HCT116 (cell line): ENCODE measurements around the gene ECE1. TPM values are rescaled to one million over a fixed set of nuclear protein-coding genes. Genes with fewer than 3 reads are reported as not detected.

Experiments used
- ATAC-seq: fragments of 200-7000 bp; cut with Tn5 transposase; 2 replicates; pipeline ENCODE4 v1.9.1; 2020; ENCODE audit warnings: mild to moderate bottlenecking, moderate library complexity
- BruUV-seq: library from RNA; stranded (reverse); fragments of 400-500 nt; replicated peaks from 2 replicates; lab custom pipeline; 2021; lab: Mats Ljungman, UMichigan
- CTCF ChIA-PET: fragments of 300-600 bp; sonication (Branson Sonifier 250); formaldehyde crosslinking; loops from one replicate; lab custom pipeline; 2021; ENCODE audit warnings: antibody characterized with exemption; lab: Charles Lee
- POLR2A ChIA-PET: fragments of 300-600, 350-600 bp; sonication (Branson Sonifier 250); formaldehyde crosslinking; loops from one replicate; lab custom pipeline; 2021; ENCODE audit warnings: antibody characterized with exemption; lab: Charles Lee
- RAD21 ChIA-PET, 2 experiments: fragments of 300-600 bp; sonication (Branson Sonifier 250); formaldehyde crosslinking; loops; one replicate each; lab custom pipeline; 2023; ENCODE audit warnings: low total read pairs in 2 of 2; ENCODE audit not compliant: uncharacterized antibody in 2 of 2, unreplicated experiment in 2 of 2, low non-redundant PET in 1 of 2; lab: Charles Lee
- DNase-seq: peaks from one replicate; pipeline ENCODE4 v3.0.0-alpha.2; 2010; ENCODE audit warnings: low read depth, low spot score
- H2AFZ ChIP-seq: fragments of 200-600 bp; shearing (Covaris generic), sonication (generic); 2 replicates; pipeline ENCODE4 v1.6.1; 2017; ENCODE audit warnings: low read depth, mixed run types, mixed read lengths, antibody characterized with exemption, low read length; ENCODE audit not compliant: poor library complexity, severe bottlenecking
- H3K27ac ChIP-seq: 2 replicates; pipeline ENCODE4 v1.5.1; 2012; ENCODE audit warnings: low read depth, low read length
- H3K27me3 ChIP-seq: fragments of 200-600 bp; sonication (generic); 2 replicates; pipeline ENCODE4 v1.6.1; 2016; ENCODE audit warnings: mixed run types, low read length, mixed read lengths; ENCODE audit not compliant: insufficient read depth
- H3K36me3 ChIP-seq, 2 experiments: fragments of 200-500 bp in 1 of 2; fragments of 200-600 bp in 1 of 2; sonication (Bioruptor generic) in 1 of 2; sonication (generic) in 1 of 2; 2 replicates each; pipeline versions ENCODE4 v1.5.1 to v1.6.1; 2014 to 2016; ENCODE audit warnings: low read length in 2 of 2, inconsistent platforms in 1 of 2, mixed read lengths in 1 of 2, mixed run types in 1 of 2; ENCODE audit not compliant: insufficient read depth in 2 of 2, control insufficient read depth in 1 of 2
- H3K4me1 ChIP-seq, 2 experiments: fragments of 200-600 bp in 1 of 2; sonication (generic) in 1 of 2; 2 replicates each; pipeline versions ENCODE4 v1.5.1 to v1.6.1; 2012 to 2017; ENCODE audit warnings: low read length in 2 of 2, inconsistent platforms in 1 of 2, mild to moderate bottlenecking in 1 of 2, mixed read lengths in 1 of 2, mixed run types in 1 of 2, moderate library complexity in 1 of 2; ENCODE audit not compliant: insufficient read depth in 2 of 2, control insufficient read depth in 1 of 2
- H3K4me2 ChIP-seq: fragments of 200-600 bp; sonication (generic); 2 replicates; pipeline ENCODE4 v1.6.1; 2017; ENCODE audit warnings: mixed run types, low read length, mixed read lengths
- H3K4me3 ChIP-seq, 2 experiments: fragments of 200-600 bp in 1 of 2; sonication (generic) in 1 of 2; replicated peaks in 1 of 2; 2 replicates each; pipeline ENCODE4 v1.5.1; 2011 to 2016; ENCODE audit warnings: low read length in 2 of 2, control low read depth in 1 of 2, low read depth in 1 of 2, mild to moderate bottlenecking in 1 of 2, mixed read lengths in 1 of 2, mixed run types in 1 of 2
- H3K79me2 ChIP-seq: fragments of 200-600 bp; sonication (generic); 2 replicates; pipeline ENCODE4 v1.6.1; 2017; ENCODE audit warnings: mild to moderate bottlenecking, mixed run types, low read length, moderate library complexity, mixed read lengths; ENCODE audit not compliant: insufficient read depth
- H3K9ac ChIP-seq: fragments of 200-600 bp; sonication (generic); 2 replicates; pipeline ENCODE4 v1.6.1; 2016; ENCODE audit warnings: low read length, mixed read lengths
- H3K9me2 ChIP-seq: fragments of 200-600 bp; sonication (generic), shearing (Covaris generic); 2 replicates; pipeline ENCODE4 v1.6.1; 2017; ENCODE audit warnings: mixed run types, mild to moderate bottlenecking, moderate library complexity; ENCODE audit not compliant: insufficient read depth
- H3K9me3 ChIP-seq, 2 experiments: fragments of 200-500 bp in 1 of 2; fragments of 200-600 bp in 1 of 2; sonication (Bioruptor generic) in 1 of 2; sonication (generic) in 1 of 2; 2 replicates each; pipeline ENCODE4 v1.6.1; 2014 to 2017; ENCODE audit warnings: low read length in 2 of 2, mixed read lengths in 2 of 2, inconsistent platforms in 1 of 2, low read depth in 1 of 2, mild to moderate bottlenecking in 1 of 2, mixed run types in 1 of 2, moderate library complexity in 1 of 2; ENCODE audit not compliant: control insufficient read depth in 1 of 2, insufficient read depth in 1 of 2
- H4K20me1 ChIP-seq: fragments of 200-600 bp; sonication (generic), shearing (Covaris generic); 2 replicates; pipeline ENCODE4 v1.6.1; 2017; ENCODE audit warnings: mixed run types, mild to moderate bottlenecking, moderate library complexity; ENCODE audit not compliant: insufficient read depth
- CEBPB ChIP-seq: IDR thresholded peaks from 2 replicates; pipeline ENCODE4 v1.6.1; 2012; ENCODE audit warnings: low read depth
- CTCF ChIP-seq, 3 experiments: fragments of 200-600 bp in 1 of 3; sonication (generic) in 1 of 3; IDR thresholded peaks in 2 of 3; conservative IDR thresholded peaks in 1 of 3; 2 replicates each; pipeline ENCODE4 v1.5.1; 2012 to 2017; ENCODE audit warnings: low read depth in 2 of 3, low read length in 2 of 3, antibody characterized with exemption in 1 of 3, borderline replicate concordance in 1 of 3, control low read depth in 1 of 3, mild to moderate bottlenecking in 1 of 3, mixed read lengths in 1 of 3, mixed run types in 1 of 3, moderate library complexity in 1 of 3; ENCODE audit not compliant: insufficient read depth in 1 of 3
- RAD21 ChIP-seq: IDR thresholded peaks from 2 replicates; pipeline ENCODE4 v1.6.1; 2012; ENCODE audit warnings: low read depth, mild to moderate bottlenecking
- intact Hi-C: fragments of 100-400 bp; cut with micrococcal nuclease; formaldehyde crosslinking; loops from 2 replicates; pipeline ENCODE4 v1.10.0; 2022
- total RNA-seq: library from RNA; stranded (reverse); gene quantifications from one replicate; pipeline ENCODE4 v1.2.1, GENCODE V29; 2021; ENCODE audit not compliant: unreplicated experiment

The ECE1 gene
- total RNA-seq, 1 experiment from 2014 or later = 66.8 TPM

- RAD21 ChIA-PET = interaction anchor here (1.2 to 2.6 kb wide), 2 partner anchors 150 kb away, joined by 4 to 13 read pairs; no protein-coding TSS in a partner anchor
- Histone ChIP-seq H3K27me3 (no peaks in the 10 kb centered on the region), H3K4me3 (no peak overlapping the region), H3K27ac (no peak overlapping the region), H3K4me1 (peaks cover 2 to 3% of the 10 kb centered on the region in 2 experiments; a peak in 2 of 4 replicates), H4K20me1 (no peaks in the 10 kb centered on the region), H3K9ac (no peak overlapping the region), H3K9me2 (no peaks in the 10 kb centered on the region), H3K36me3 (peaks cover 5 to 6% of the 10 kb centered on the region in 2 experiments; a peak in 2 of 4 replicates), H3K79me2 (no peaks in the 10 kb centered on the region), H3K9me3 (no peaks in the 10 kb centered on the region), H2AFZ (no peak overlapping the region), H3K4me2 (no peak overlapping the region)
- no TSS peak for BruUV-seq
- no peak for DNase-seq
- intact Hi-C loops = loop anchor here (5.0 kb wide), 1 partner anchor 149 kb away; no protein-coding TSS in a partner anchor
- ATAC-seq = peak; percentile 81
- POLR2A ChIA-PET = no interaction called here
- TF ChIP-seq CEBPB (no peak), RAD21 (peak; percentile 42), CTCF (IDR thresholded peaks at IDR 0.05 in 2 of 3, conservative IDR thresholded peaks at IDR 0.05 in 1 of 3; ENCODE audit: borderline replicate concordance in 1 of 3, insufficient read depth in 1 of 3, low read depth in 2 of 3, low read length in 2 of 3) (peak; percentile 36 to 77 (median 72); a peak in 5 of 6 replicates)
- CTCF ChIA-PET = interaction anchor here (0.7 to 3.5 kb wide), 9 partner anchors 9 to 925 kb away, joined by 3 to 53 read pairs (median 6); partner anchors contain the start of gene WNT4
Measured at GRCh38 chr1:21217812-21218596, 72.3 kb downstream of the ECE1 start.
